Body of pancreas (tissue), 4 donors: Measurements from ENCODE around the gene INPP5D. TPM values are rescaled to one million over a fixed set of nuclear protein-coding genes. Genes with fewer than 3 reads are reported as not detected.

Experiments used
- ATAC-seq: fragments of 150-250 bp; one replicate; pipeline ENCODE4 v1.9.1; 2016
- DNase-seq, 4 donors: peaks; one replicate each; pipeline ENCODE4 v3.0.0-alpha.2; 2019
- H3K27ac ChIP-seq, 4 donors: fragments of 200-600 bp; sonication (generic); 1 replicate in 3 of 4; 2 replicates in 1 of 4; pipeline versions ENCODE4 v1.5.1 to v1.6.1; 2016 to 2019; ENCODE audit warnings: mild to moderate bottlenecking in 1 of 4, mixed read lengths in 1 of 4, moderate library complexity in 1 of 4
- H3K27me3 ChIP-seq, 2 donors: fragments of 200-600 bp; sonication (generic); one replicate each; pipeline ENCODE4 v1.6.0; 2016; ENCODE audit warnings: mild to moderate bottlenecking in 1 of 2
- H3K36me3 ChIP-seq, 2 donors: fragments of 200-600 bp; sonication (generic); replicated peaks in 1 of 2; 2 replicates each; pipeline ENCODE4 v1.5.1; 2016; ENCODE audit warnings: low read depth in 2 of 2; ENCODE audit not compliant: insufficient read depth in 1 of 2
- H3K4me1 ChIP-seq: fragments of 200-600 bp; sonication (generic); one replicate; pipeline ENCODE4 v1.6.0; 2016
- H3K4me3 ChIP-seq, 2 donors: fragments of 200-600 bp; sonication (generic); 1 replicate in 1 of 2; 2 replicates in 1 of 2; pipeline ENCODE4 v1.5.1; 2016 to 2019
- H3K9me3 ChIP-seq, 3 donors: fragments of 200-600 bp; sonication (generic); 1 replicate in 2 of 3; 2 replicates in 1 of 3; pipeline ENCODE4 v1.5.1; 2016
- CTCF ChIP-seq, 7 experiments: fragments of 450-650 bp in 4 of 7; fragments of 200-600 bp in 3 of 7; sonication (generic) in 3 of 7; IDR thresholded peaks; one replicate each; pipeline ENCODE4 v1.5.1; 2016 to 2019; ENCODE audit warnings: antibody characterized with exemption in 7 of 7
- POLR2A ChIP-seq, 3 donors: fragments of 450-650 bp; IDR thresholded peaks; one replicate each; pipeline ENCODE4 v1.6.1; 2016; ENCODE audit warnings: antibody characterized with exemption in 3 of 3, mild to moderate bottlenecking in 2 of 3
- WGBS, 2 donors: methylation state at CpG; one replicate each; pipeline ENCODE4 v1.1.5; 2017; 5-methylcytosine and 5-hydroxymethylcytosine counted together
- intact Hi-C: fragments of 100-400 bp; cut with DNase I; formaldehyde crosslinking; loops from one replicate; pipeline ENCODE4 v1.15.1; 2023
- total RNA-seq, 2 donors: library from RNA; depleted of rRNA; stranded (reverse); fragments of >200 nt; gene quantifications; one replicate each; pipeline ENCODE4 v1.1.0, GENCODE V29; 2016

INPP5D gene
- total RNA-seq, 2 donors from 2014 or later: 0.99 to 8.8 TPM

- H3K4me1 ChIP-seq: peaks cover 12% of the 10 kb centered on the region
- ATAC-seq: no peak
- H3K9me3 ChIP-seq: no peaks in the 10 kb centered on the region
- no peak for DNase-seq
- 68 to 74% methylated on average over 20 of the region's 20 CpGs for WGBS, 2 donors
- TF ChIP-seq POLR2A (IDR thresholded peaks at IDR 0.05): no peak
- TF ChIP-seq CTCF (IDR thresholded peaks at IDR 0.05): no peak
- no peak overlapping the region for H3K27ac ChIP-seq
- intact Hi-C loops: no loop called here
- no peaks in the 10 kb centered on the region for H3K27me3 ChIP-seq
- no peaks in the 10 kb centered on the region for H3K36me3 ChIP-seq
- H3K4me3 ChIP-seq: no peak overlapping the region
Observed at GRCh38 chr2:233079953-233080835, 20.1 kb downstream of the INPP5D start.

- H3K4me1 ChIP-seq: peaks cover 12% of the 10 kb centered on the region
- no peaks in the 10 kb centered on the region for H3K9me3 ChIP-seq
- ATAC-seq (no peak), DNase-seq (no peak)
- 76 to 77% methylated on average over 7 to 8 of the region's 11 CpGs for WGBS, 2 donors
- H3K27ac ChIP-seq: peak overlapping the region in 1 of 4 donors; percentile 26
- intact Hi-C loops: no loop called here
- no peak overlapping the region for H3K4me3 ChIP-seq
- H3K27me3 ChIP-seq: no peaks in the 10 kb centered on the region
- TF ChIP-seq POLR2A (IDR thresholded peaks at IDR 0.05) (no peak), CTCF (IDR thresholded peaks at IDR 0.05) (no peak)
- H3K36me3 ChIP-seq: no peaks in the 10 kb centered on the region
Observed at GRCh38 chr2:233080836-233081229, 20.7 kb downstream of the INPP5D start.

GRCh38 chr2:233081232-233081730 is 21.1 kb downstream of the INPP5D start:
- intact Hi-C loops: no loop called here
- DNase-seq (peak in 1 of 4 donors; percentile 43), ATAC-seq (no peak)
- Histone ChIP-seq H3K4me1 (peaks cover 8% of the 10 kb centered on the region), H3K27me3 (no peaks in the 10 kb centered on the region), H3K36me3 (no peaks in the 10 kb centered on the region), H3K4me3 (no peak overlapping the region), H3K9me3 (no peaks in the 10 kb centered on the region), H3K27ac (peak overlapping the region in 1 of 4 donors; percentile 26)
- TF ChIP-seq CTCF (IDR thresholded peaks at IDR 0.05): no peak
- no peak for TF ChIP-seq POLR2A (IDR thresholded peaks at IDR 0.05)
- 53 to 81% methylated on average over 9 of the region's 9 CpGs for WGBS, 2 donors

- intact Hi-C loops: no loop called here
- Histone ChIP-seq H3K4me1 (peaks cover 4% of the 10 kb centered on the region), H3K27me3 (no peaks in the 10 kb centered on the region), H3K27ac (peak overlapping the region in 1 of 4 donors; percentile 26), H3K9me3 (no peaks in the 10 kb centered on the region), H3K4me3 (no peak overlapping the region), H3K36me3 (no peaks in the 10 kb centered on the region)
- DNase-seq (no peak), ATAC-seq (no peak)
- WGBS, 2 donors: 70 to 90% methylated on average over 11 to 13 of the region's 13 CpGs
- TF ChIP-seq CTCF (IDR thresholded peaks at IDR 0.05) (no peak), POLR2A (IDR thresholded peaks at IDR 0.05) (no peak)
Observed at GRCh38 chr2:233081731-233082221, 21.6 kb downstream of the INPP5D start.
